GM12878 (cell line): ENCODE results near the gene OPN4. TPM values are rescaled to one million over a fixed set of nuclear protein-coding genes. Genes with fewer than 3 reads are reported as not detected.

Source experiments
- ATAC-seq: fragments of 200-7000 bp; cut with Tn5 transposase; 3 replicates; pipeline ENCODE4 v1.9.1; 2020; ENCODE audit warnings: mild to moderate bottlenecking, moderate library complexity
- BruUV-seq: library from RNA; stranded (reverse); fragments of 400-500 nt; replicated peaks from 2 replicates; lab custom pipeline; 2021; lab: Mats Ljungman, UMichigan
- CTCF ChIA-PET: fragments of 300-600 bp; sonication (Branson Sonifier 250); formaldehyde crosslinking; extraction: SDS; loops from one replicate; lab custom pipeline; 2021; ENCODE audit warnings: inconsistent platforms; lab: Yijun Ruan, JAX
- POLR2A ChIA-PET: fragments of 350-600 bp; formaldehyde crosslinking; extraction: SDS; loops from one replicate; lab custom pipeline; 2021; ENCODE audit warnings: inconsistent platforms; lab: Charles Lee
- RAD21 ChIA-PET: fragments of 300-600 bp; sonication (Branson Sonifier 250); formaldehyde crosslinking; loops from one replicate; lab custom pipeline; 2023; ENCODE audit warnings: antibody characterized with exemption; ENCODE audit not compliant: unreplicated experiment; lab: Charles Lee
- SMC1A ChIA-PET: fragments of 300-600 bp; sonication (Branson Sonifier 250); formaldehyde crosslinking; loops from one replicate; lab custom pipeline; 2023; ENCODE audit not compliant: unreplicated experiment, uncharacterized antibody; lab: Charles Lee
- DNase-seq: peaks from one replicate; pipeline ENCODE4 v3.0.0-alpha.2; 2011; ENCODE audit warnings: low read depth, low spot score
- FAIRE-seq: peaks from 3 replicates; lab custom pipeline; 2011; peaks lifted over from hg19 to GRCh38; lab: Jason Lieb, UNC
- H2AFZ ChIP-seq: 2 replicates; pipeline ENCODE4 v1.6.0; 2011; ENCODE audit warnings: low read depth, low read length, control low read depth; ENCODE audit not compliant: control insufficient read depth
- H3K27ac ChIP-seq: 2 replicates; pipeline ENCODE4 v1.5.1; 2011; ENCODE audit warnings: control low read depth; ENCODE audit not compliant: control insufficient read depth, insufficient read depth
- H3K27me3 ChIP-seq, 2 experiments: replicated peaks in 1 of 2; 2 replicates each; pipeline versions ENCODE4 v1.6.0 to v1.6.1; 2011; ENCODE audit warnings: low read length in 1 of 2; ENCODE audit not compliant: control insufficient read depth in 2 of 2, insufficient read depth in 2 of 2
- H3K36me3 ChIP-seq, 2 experiments: 2 replicates each; pipeline ENCODE4 v1.5.1; 2011; ENCODE audit warnings: low read length in 1 of 2; ENCODE audit not compliant: control insufficient read depth in 2 of 2, insufficient read depth in 2 of 2
- H3K4me1 ChIP-seq: 2 replicates; pipeline ENCODE4 v1.6.1; 2011; ENCODE audit warnings: mild to moderate bottlenecking, low read length, moderate library complexity, mixed read lengths; ENCODE audit not compliant: control insufficient read depth, insufficient read depth
- H3K4me2 ChIP-seq: 2 replicates; pipeline ENCODE4 v1.6.0; 2011; ENCODE audit warnings: control low read depth; ENCODE audit not compliant: control insufficient read depth, insufficient read depth
- H3K4me3 ChIP-seq: fragments of 200-600 bp; sonication (generic); 2 replicates; pipeline ENCODE4 v1.5.1; 2016
- H3K79me2 ChIP-seq: 2 replicates; pipeline ENCODE4 v1.6.0; 2011; ENCODE audit warnings: low read length; ENCODE audit not compliant: control insufficient read depth, insufficient read depth
- H3K9ac ChIP-seq: 2 replicates; pipeline ENCODE4 v1.8.0; 2011; ENCODE audit warnings: low read length, control low read depth, mixed read lengths; ENCODE audit not compliant: control insufficient read depth, insufficient read depth
- H3K9me3 ChIP-seq: replicated peaks from 3 replicates; pipeline ENCODE4 v1.5.1; 2011; ENCODE audit warnings: mild to moderate bottlenecking, low read length; ENCODE audit not compliant: control insufficient read depth, insufficient read depth
- H4K20me1 ChIP-seq: 2 replicates; pipeline ENCODE4 v1.6.0; 2011; ENCODE audit not compliant: control insufficient read depth, insufficient read depth
- CHD1 ChIP-seq: IDR thresholded peaks from 2 replicates; pipeline ENCODE4 v1.6.1; 2012; ENCODE audit warnings: low read depth, low read length, improper control_type of control experiment
- CHD2 ChIP-seq: IDR thresholded peaks from 2 replicates; pipeline ENCODE4 v1.6.1; 2011; ENCODE audit warnings: low read depth, low read length, improper control_type of control experiment, borderline replicate concordance
- CREM ChIP-seq: IDR thresholded peaks from 2 replicates; pipeline ENCODE4 v1.6.1; 2014; ENCODE audit warnings: antibody characterized with exemption, low read depth
- EGR1 ChIP-seq, 2 experiments: IDR thresholded peaks; 1 replicate in 1 of 2; 2 replicates in 1 of 2; pipeline ENCODE4 v1.6.1; 2011 to 2012; ENCODE audit warnings: low read depth in 2 of 2, low read length in 2 of 2, borderline replicate concordance in 1 of 2, mild to moderate bottlenecking in 1 of 2, moderate library complexity in 1 of 2
- IKZF1 ChIP-seq: fragments of 450-650 bp; conservative IDR thresholded peaks from 2 replicates; pipeline ENCODE4 v1.6.1; 2017; ENCODE audit warnings: antibody characterized with exemption, mild to moderate bottlenecking
- KAT2A ChIP-seq: conservative IDR thresholded peaks from 2 replicates; pipeline ENCODE4 v1.6.1; 2011; ENCODE audit warnings: low read depth, low read length; ENCODE audit not compliant: control insufficient read depth
- MTA2 ChIP-seq: fragments of 450-650 bp; IDR thresholded peaks from 2 replicates; pipeline ENCODE4 v1.6.1; 2016; ENCODE audit warnings: low read depth, mild to moderate bottlenecking, moderate library complexity
- NFYA ChIP-seq: IDR thresholded peaks from 2 replicates; pipeline ENCODE4 v1.6.1; 2011; ENCODE audit warnings: low read depth, mild to moderate bottlenecking, low read length, improper control_type of control experiment, borderline replicate concordance
- NR2C2 ChIP-seq: IDR thresholded peaks from 2 replicates; pipeline ENCODE4 v1.6.1; 2011; ENCODE audit warnings: borderline replicate concordance, low read depth; ENCODE audit not compliant: control insufficient read depth, insufficient read length
- PAX8 ChIP-seq: fragments of 450-650 bp; IDR thresholded peaks from 2 replicates; pipeline ENCODE4 v1.6.1; 2017; ENCODE audit warnings: mild to moderate bottlenecking, moderate library complexity
- RUNX3 ChIP-seq: IDR thresholded peaks from 2 replicates; pipeline ENCODE4 v1.6.1; 2012; ENCODE audit warnings: low read length, inconsistent platforms
- SIN3A ChIP-seq: IDR thresholded peaks from 2 replicates; pipeline ENCODE4 v1.6.1; 2012; ENCODE audit warnings: low read depth, low read length, improper control_type of control experiment
- SPI1 ChIP-seq: IDR thresholded peaks from 2 replicates; pipeline ENCODE4 v1.6.1; 2011; ENCODE audit warnings: low read depth, mild to moderate bottlenecking, low read length, moderate library complexity, borderline replicate concordance; ENCODE audit not compliant: insufficient read depth
- TBL1XR1 ChIP-seq: IDR thresholded peaks from 2 replicates; pipeline ENCODE4 v1.6.1; 2012; ENCODE audit warnings: low read depth, low read length, improper control_type of control experiment
- TCF12 ChIP-seq: IDR thresholded peaks from 2 replicates; pipeline ENCODE4 v1.6.1; 2011; ENCODE audit warnings: low read depth, mild to moderate bottlenecking, low read length
- TCF7 ChIP-seq: IDR thresholded peaks from 2 replicates; pipeline ENCODE4 v1.6.1; 2014; ENCODE audit warnings: antibody characterized with exemption, borderline replicate concordance
- YY1 ChIP-seq: IDR thresholded peaks from 2 replicates; pipeline ENCODE4 v1.6.1; 2011; ENCODE audit warnings: low read depth, mild to moderate bottlenecking, low read length
- WGBS: methylation state at CpG from one replicate; pipeline ENCODE4 v1.1.6; 2016; ENCODE audit warnings: low lambda C conversion rate; ENCODE audit not compliant: insufficient replicate concordance, insufficient coverage; ENCODE audit errors: missing lambda C conversion rate; 5-methylcytosine and 5-hydroxymethylcytosine counted together
- in situ Hi-C: fragments of 300-500 bp; cut with MboI; formaldehyde crosslinking; loops from 9 replicates; pipeline ENCODE4 v1.14.3; 2018; ENCODE audit warnings: mixed read lengths
- intact Hi-C: fragments of 100-400 bp; cut with micrococcal nuclease; formaldehyde crosslinking; loops from one replicate; pipeline ENCODE4 v1.14.2; 2022; ENCODE audit not compliant: unreplicated experiment
- polyA plus RNA-seq, 11 experiments: library from polyadenylated mRNA; depleted of rRNA in 4 of 11; unstranded in 6 of 11; stranded (reverse) in 5 of 11; fragments of >200 nt; fragmentation: Nextera tagmentation in 4 of 11; fragmentation: Illumina TruSeq in 1 of 11; extraction: Ambion mirVana in 4 of 11; extraction: Trizol in 1 of 11; gene quantifications; 1 replicate in 1 of 11; 2 replicates in 10 of 11; pipeline versions ENCODE4 v1.2.1 to v1.2.3, GENCODE V29; 2011 to 2016; ENCODE audit warnings: inconsistent platforms in 2 of 11, missing spikeins in 2 of 11, low read depth in 1 of 11
- total RNA-seq, 4 experiments: library from RNA; depleted of rRNA in 3 of 4; stranded (reverse); fragments of >200 nt in 3 of 4; fragmentation: Illumina TruSeq in 1 of 4; extraction: Trizol in 1 of 4; gene quantifications; 2 replicates each; pipeline versions ENCODE4 v1.2.1 to v1.2.3, GENCODE V29; 2013 to 2021
- TF ChIP-seq, protein P1 (sequence below): fragments of 450-650 bp; formaldehyde crosslinking; IDR thresholded peaks from 2 replicates; pipeline ENCODE4 v1.4.0; 2020; ENCODE audit warnings: mild to moderate bottlenecking, moderate library complexity
- TF ChIP-seq, protein P2 (sequence below), 3 experiments: IDR thresholded peaks in 2 of 3; conservative IDR thresholded peaks in 1 of 3; 2 replicates each; pipeline ENCODE4 v1.5.1; 2011; ENCODE audit warnings: low read depth in 3 of 3, low read length in 3 of 3, mild to moderate bottlenecking in 3 of 3, control low read depth in 2 of 3, moderate library complexity in 2 of 3, inconsistent platforms in 1 of 3, mixed read lengths in 1 of 3; ENCODE audit not compliant: control insufficient read depth in 2 of 3, insufficient read depth in 1 of 3; ENCODE audit errors: extremely low read depth in 1 of 3

OPN4 gene
- total and polyA plus RNA-seq, 10 of the 15 experiments (the other 5 are each of a cell fraction or from before 2014, with no cell fraction given) = not detected

DNA sequence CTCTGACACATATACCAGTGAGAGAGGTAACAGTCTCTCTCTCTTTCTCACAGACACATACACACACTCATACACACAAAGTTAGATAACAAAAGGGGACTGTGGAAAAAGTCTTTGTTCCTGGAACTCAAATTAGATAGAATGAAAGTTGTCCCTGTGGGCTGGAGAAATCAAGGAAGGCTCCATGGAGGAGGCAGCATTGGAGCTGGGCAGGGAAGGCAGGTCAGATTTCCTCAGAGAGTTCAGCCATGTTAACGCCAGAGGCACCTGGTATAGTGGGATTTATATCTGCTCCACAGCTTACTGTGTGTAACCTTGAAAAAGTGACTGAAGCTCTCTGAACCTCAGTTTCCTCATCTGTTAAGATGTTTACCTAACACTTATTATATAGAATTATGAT is 52.6 kb downstream of the OPN4 start (continued):
- TF ChIP-seq, protein P1, sequence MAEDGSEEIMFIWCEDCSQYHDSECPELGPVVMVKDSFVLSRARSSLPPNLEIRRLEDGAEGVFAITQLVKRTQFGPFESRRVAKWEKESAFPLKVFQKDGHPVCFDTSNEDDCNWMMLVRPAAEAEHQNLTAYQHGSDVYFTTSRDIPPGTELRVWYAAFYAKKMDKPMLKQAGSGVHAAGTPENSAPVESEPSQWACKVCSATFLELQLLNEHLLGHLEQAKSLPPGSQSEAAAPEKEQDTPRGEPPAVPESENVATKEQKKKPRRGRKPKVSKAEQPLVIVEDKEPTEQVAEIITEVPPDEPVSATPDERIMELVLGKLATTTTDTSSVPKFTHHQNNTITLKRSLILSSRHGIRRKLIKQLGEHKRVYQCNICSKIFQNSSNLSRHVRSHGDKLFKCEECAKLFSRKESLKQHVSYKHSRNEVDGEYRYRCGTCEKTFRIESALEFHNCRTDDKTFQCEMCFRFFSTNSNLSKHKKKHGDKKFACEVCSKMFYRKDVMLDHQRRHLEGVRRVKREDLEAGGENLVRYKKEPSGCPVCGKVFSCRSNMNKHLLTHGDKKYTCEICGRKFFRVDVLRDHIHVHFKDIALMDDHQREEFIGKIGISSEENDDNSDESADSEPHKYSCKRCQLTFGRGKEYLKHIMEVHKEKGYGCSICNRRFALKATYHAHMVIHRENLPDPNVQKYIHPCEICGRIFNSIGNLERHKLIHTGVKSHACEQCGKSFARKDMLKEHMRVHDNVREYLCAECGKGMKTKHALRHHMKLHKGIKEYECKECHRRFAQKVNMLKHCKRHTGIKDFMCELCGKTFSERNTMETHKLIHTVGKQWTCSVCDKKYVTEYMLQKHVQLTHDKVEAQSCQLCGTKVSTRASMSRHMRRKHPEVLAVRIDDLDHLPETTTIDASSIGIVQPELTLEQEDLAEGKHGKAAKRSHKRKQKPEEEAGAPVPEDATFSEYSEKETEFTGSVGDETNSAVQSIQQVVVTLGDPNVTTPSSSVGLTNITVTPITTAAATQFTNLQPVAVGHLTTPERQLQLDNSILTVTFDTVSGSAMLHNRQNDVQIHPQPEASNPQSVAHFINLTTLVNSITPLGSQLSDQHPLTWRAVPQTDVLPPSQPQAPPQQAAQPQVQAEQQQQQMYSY (CRISPR knock-in tag) = no peak
- TF ChIP-seq NFYA (no peak), CREM (no peak), CHD1 (no peak), KAT2A (no peak), TBL1XR1 (no peak)

DNA sequence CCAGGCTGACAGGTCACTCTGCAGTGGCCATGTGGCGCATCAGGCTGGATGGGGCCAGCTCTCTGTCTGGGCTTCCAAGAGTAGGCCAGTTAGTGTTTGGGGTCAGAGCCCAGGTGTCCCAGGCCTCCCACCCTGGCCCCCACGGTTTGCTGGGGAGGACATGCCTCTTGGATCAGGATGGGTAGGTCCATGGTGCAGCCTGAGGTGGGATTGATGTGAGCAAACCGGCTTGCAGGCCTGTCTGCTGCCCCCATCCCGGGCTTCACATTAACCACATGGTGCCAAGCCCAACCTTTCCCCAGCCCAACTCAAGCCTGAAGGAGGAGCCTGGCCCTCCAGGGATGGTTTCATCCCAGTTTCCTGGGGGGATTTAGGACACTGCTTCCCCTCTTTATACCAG is 53.2 kb downstream of the OPN4 start:
- H4K20me1 ChIP-seq = no peaks in the 10 kb centered on the region
- 27% methylated on average over 4 of the region's 4 CpGs for WGBS
- in situ Hi-C loops = no loop called here
- ChIA-PET RAD21 (interaction anchor here (0.5 kb wide), 1 partner anchor 188 kb away, joined by 3 read pairs; no protein-coding TSS in a partner anchor), POLR2A (interaction anchor here (0.6 kb wide), 1 partner anchor 177 kb away, joined by 9 read pairs; no protein-coding TSS in a partner anchor), CTCF (interaction anchor here (1.0 to 2.3 kb wide), 3 partner anchors 11 to 191 kb away, joined by 3 to 7 read pairs (median 6); no protein-coding TSS in a partner anchor), SMC1A (no interaction called here)
- no peak overlapping the region for H3K27ac ChIP-seq
- H3K27me3 ChIP-seq = no peaks in the 10 kb centered on the region; a peak in 1 of 4 replicates
- no peak overlapping the region for H3K9ac ChIP-seq
- BruUV-seq = no TSS peak
- FAIRE-seq = no peak
- ATAC-seq = no peak
- H3K36me3 ChIP-seq = no peaks in the 10 kb centered on the region
- H3K4me1 ChIP-seq = peaks cover 4% of the 10 kb centered on the region; the same call in 1 of the 2 replicates
- DNase-seq = no peak
- intact Hi-C loops = no loop called here
- H2AFZ ChIP-seq = no peak overlapping the region
- H3K9me3 ChIP-seq = no peaks in the 10 kb centered on the region
- H3K79me2 ChIP-seq = no peaks in the 10 kb centered on the region
- no peak overlapping the region for H3K4me2 ChIP-seq
- no peak overlapping the region for H3K4me3 ChIP-seq
- TF ChIP-seq, protein P2, sequence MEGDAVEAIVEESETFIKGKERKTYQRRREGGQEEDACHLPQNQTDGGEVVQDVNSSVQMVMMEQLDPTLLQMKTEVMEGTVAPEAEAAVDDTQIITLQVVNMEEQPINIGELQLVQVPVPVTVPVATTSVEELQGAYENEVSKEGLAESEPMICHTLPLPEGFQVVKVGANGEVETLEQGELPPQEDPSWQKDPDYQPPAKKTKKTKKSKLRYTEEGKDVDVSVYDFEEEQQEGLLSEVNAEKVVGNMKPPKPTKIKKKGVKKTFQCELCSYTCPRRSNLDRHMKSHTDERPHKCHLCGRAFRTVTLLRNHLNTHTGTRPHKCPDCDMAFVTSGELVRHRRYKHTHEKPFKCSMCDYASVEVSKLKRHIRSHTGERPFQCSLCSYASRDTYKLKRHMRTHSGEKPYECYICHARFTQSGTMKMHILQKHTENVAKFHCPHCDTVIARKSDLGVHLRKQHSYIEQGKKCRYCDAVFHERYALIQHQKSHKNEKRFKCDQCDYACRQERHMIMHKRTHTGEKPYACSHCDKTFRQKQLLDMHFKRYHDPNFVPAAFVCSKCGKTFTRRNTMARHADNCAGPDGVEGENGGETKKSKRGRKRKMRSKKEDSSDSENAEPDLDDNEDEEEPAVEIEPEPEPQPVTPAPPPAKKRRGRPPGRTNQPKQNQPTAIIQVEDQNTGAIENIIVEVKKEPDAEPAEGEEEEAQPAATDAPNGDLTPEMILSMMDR (IDR thresholded peaks at IDR 0.05 in 2 of 3, conservative IDR thresholded peaks at IDR 0.05 in 1 of 3; ENCODE audit: control insufficient read depth in 2 of 3, extremely low read depth in 1 of 3, insufficient read depth in 1 of 3, low read depth in 3 of 3, low read length in 3 of 3) = no peak
- no peak for TF ChIP-seq EGR1 (IDR thresholded peaks at IDR 0.05; ENCODE audit: borderline replicate concordance in 1 of 2, low read depth in 2 of 2, low read length in 2 of 2)
- TF ChIP-seq YY1 = no peak
- no peak for TF ChIP-seq SIN3A
- TF ChIP-seq CHD2 = no peak
- no peak for TF ChIP-seq TCF7
- TF ChIP-seq IKZF1 = no peak
- no peak for TF ChIP-seq RUNX3
- no peak for TF ChIP-seq MTA2
- TF ChIP-seq PAX8 = no peak
- no peak for TF ChIP-seq TCF12
- no peak for TF ChIP-seq NR2C2
- TF ChIP-seq SPI1 = no peak
